GM12892 (cell line): ENCODE data around the gene MX2.
"Not testable (repeated sequence)": the region's sequence is repeated elsewhere in the genome, so short reads cannot be mapped to it uniquely, and the experiment has no call there.

Experiments used
- DNase-seq: peaks from one replicate; pipeline ENCODE4 v3.0.0; 2011; ENCODE audit not compliant: insufficient read length
- FAIRE-seq: peaks from 2 replicates; lab custom pipeline; 2011; peaks lifted over from hg19 to GRCh38; lab: Jason Lieb, UNC
- POLR2A ChIP-seq: IDR thresholded peaks from 2 replicates; pipeline ENCODE4 v1.6.1; 2011; ENCODE audit warnings: low read depth, low read length, control low read depth
- POLR2AphosphoS5 ChIP-seq: IDR thresholded peaks from 2 replicates; pipeline ENCODE4 v1.6.1; 2011; ENCODE audit warnings: low read depth, low read length, control low read depth
- TAF1 ChIP-seq: IDR thresholded peaks from 2 replicates; pipeline ENCODE4 v1.6.1; 2011; ENCODE audit warnings: low read depth, mild to moderate bottlenecking, control low read depth, low read length, borderline replicate concordance

Gene MX2

GRCh38 chr21:41399246-41399800 lies 37.5 kb downstream of the MX2 start:
- no peak for DNase-seq
- no peak for FAIRE-seq
- TF ChIP-seq TAF1 (no peak), POLR2AphosphoS5 (no peak), POLR2A (no peak)

- FAIRE-seq = no peak
- no peak for TF ChIP-seq TAF1
- no peak for TF ChIP-seq POLR2A
- no peak for TF ChIP-seq POLR2AphosphoS5
- DNase-seq = no peak
Measured at GRCh38 chr21:41402231-41402630, 40.4 kb downstream of the MX2 start.

DNA sequence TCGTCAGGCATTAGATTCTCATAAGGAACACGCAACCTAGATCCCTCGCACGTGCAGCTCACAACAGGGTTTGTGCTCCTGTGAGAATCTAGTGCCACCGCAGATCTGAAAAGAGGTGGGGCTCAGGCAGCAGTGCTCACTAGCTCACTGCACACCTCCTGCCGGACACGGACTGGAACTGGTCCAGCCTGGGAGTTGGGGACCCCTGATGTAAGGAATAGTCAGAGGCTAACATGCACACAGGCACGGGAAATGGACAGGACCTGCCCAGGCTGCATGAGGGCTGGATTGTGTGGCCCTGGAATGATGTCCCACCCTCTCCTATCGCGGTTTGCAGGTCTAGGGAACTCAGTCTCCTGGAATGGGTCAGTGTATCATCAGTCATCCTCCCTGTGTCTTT lies 41.0 kb downstream of the MX2 start:
- TF ChIP-seq TAF1 = no peak
- no peak; the same call in 1 of the 2 replicates for TF ChIP-seq POLR2AphosphoS5
- TF ChIP-seq POLR2A = no peak
- FAIRE-seq (no peak), DNase-seq (no peak)

GRCh38 chr21:41403331-41403730 lies 41.5 kb downstream of the MX2 start:
- no peak for DNase-seq
- no peak for FAIRE-seq
- TF ChIP-seq POLR2A (no peak), POLR2AphosphoS5 (no peak), TAF1 (no peak)

DNA sequence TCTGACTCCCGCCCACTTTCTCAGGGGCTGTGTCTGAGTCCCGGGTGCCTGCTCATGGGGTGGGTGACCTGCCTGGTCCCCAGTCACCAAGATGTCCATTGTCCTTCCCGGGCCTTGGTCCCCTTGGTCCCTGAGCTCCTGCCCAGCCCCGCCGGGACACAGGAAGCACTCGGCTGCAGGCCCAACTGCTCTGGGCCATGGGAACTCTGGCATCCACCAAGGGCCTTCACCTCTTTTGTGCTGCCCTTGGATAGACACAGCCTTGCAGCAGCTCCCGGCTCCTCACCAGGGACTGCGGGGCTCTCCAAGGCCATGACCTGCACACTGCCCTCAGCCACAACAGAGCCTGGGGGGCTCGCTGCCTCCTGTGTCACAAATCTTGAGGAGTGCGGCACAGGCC lies 42.1 kb downstream of the MX2 start:
- TF ChIP-seq POLR2AphosphoS5 (no peak), POLR2A (no peak), TAF1 (no peak)
- DNase-seq = no peak
- FAIRE-seq = no peak

GRCh38 chr21:41405321-41405720 lies 43.5 kb downstream of the MX2 start:
- no peak for TF ChIP-seq POLR2A
- TF ChIP-seq TAF1 = no peak
- TF ChIP-seq POLR2AphosphoS5 = no peak
- no peak for FAIRE-seq
- DNase-seq = no peak

GRCh38 chr21:41406340-41406739 lies 44.5 kb downstream of the MX2 start:
- no peak for DNase-seq
- no peak for TF ChIP-seq POLR2A
- TF ChIP-seq POLR2AphosphoS5 = no peak
- TF ChIP-seq TAF1 = no peak
- no peak for FAIRE-seq

GRCh38 chr21:41407541-41408460 lies 46.0 kb downstream of the MX2 start:
- no peak for DNase-seq
- no peak for FAIRE-seq
- TF ChIP-seq POLR2A (no peak), TAF1 (no peak), POLR2AphosphoS5 (no peak)

DNA sequence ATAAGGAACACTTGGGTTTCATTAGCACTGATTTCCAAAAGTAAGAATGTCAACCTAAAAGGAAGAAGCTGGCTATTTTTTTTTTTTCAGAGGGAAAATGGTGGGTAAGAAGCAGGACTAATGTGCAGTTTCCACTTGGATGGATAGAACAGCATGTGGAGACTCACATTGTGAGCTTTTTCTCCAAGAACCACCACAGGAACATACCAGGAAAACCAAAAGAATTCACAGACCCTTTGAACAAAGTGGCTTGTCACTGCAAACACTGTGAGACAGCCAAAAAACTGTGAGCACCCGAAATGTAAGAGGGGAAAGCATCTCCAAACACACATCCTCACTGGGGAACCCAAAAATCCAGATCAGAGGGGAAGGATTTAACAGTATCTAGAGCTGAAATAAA lies 48.5 kb downstream of the MX2 start:
- TF ChIP-seq POLR2AphosphoS5 = no peak
- no peak for TF ChIP-seq TAF1
- TF ChIP-seq POLR2A = no peak
- FAIRE-seq = no peak
- no peak for DNase-seq

DNA sequence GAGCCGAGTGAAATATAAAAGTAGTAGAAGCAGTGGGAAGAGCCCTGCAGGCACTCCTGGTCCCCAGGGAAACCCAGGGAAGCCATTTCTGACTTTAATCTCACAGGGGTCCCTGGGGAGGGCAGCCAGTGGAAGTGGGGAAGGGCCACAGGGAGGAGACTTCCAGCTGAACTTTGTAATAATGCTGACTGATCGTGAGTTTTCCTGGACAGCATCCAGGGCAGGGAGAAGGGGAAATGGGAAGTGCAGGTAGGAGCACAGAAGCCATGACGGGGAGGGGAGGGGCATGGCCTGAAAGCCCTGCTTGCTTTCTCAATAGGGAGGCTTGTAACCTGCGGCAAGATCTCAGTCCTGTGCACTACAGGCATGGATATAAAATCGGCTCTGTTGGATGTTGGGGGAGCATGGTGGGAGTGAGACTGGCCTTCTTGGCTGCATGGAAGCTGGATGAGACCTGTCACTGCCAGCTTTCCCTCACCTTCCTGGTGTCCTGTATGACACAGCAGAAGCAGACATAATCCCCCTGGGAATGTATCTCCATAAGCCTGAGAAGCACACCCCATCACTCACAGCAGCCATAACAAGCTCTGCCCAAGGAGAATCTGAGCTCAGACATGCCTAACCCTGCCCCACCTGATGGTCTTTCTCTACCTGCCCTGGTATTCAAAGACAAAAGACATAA lies 49.1 kb downstream of the MX2 start:
- peak; percentile 80 for FAIRE-seq
- no peak for DNase-seq
- TF ChIP-seq TAF1 = no peak
- TF ChIP-seq POLR2AphosphoS5 = 0 out of 2 replicates have a peak, but pooled peaks have one; percentile 22
- TF ChIP-seq POLR2A = no peak

DNA sequence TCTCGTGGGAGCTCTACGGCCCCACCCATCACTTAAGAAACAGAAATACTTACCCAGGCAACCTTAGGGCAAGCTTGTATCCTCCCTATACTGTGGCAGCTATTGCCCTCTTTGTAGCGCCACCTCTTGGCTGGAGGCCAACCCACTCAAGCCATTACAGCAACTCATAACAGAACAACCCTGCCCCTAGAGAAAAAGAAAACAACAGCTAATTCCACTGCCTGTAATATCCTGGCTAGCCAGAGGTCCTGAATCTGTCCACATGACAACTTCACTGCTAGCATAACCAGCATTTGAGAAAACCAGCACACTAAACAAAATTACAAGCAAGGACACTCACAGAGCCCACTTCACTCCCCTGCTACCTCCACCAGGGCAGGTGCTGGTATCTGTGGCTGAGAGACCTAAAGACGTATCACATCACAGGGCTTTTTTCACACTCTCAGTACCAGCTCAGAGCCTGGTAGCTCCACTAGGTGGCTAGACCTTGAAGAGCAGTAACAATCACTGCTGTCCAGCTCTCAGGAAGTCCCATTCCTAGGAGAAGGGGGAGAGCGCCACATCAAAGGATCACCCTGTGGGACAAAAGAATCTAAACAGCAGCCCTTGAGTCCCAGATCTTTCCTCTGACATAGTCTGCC lies 49.7 kb downstream of the MX2 start:
- no peak for FAIRE-seq
- no peak for DNase-seq

DNA sequence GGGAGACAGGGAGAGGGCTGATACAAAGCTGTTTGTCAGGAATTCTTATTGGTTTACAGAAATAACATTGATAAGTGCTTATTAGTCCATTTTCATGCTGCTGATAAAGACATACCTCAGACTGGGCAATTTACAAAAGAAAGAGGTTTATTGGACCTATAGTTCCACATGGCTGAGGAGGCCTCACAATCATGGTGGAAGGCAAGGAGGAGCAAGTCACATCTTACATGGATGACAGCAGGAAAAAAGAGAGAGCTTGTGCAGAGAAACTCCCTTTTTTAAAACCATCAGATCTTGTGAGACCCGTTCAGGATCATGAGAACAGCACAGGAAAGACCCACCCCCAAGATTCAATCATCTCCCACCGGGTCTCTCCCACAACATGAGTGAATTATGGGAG lies 55.7 kb downstream of the MX2 start:
- FAIRE-seq, DNase-seq: not testable (repeated sequence)

More for the DNA sequence above, 49.7 kb downstream of the MX2 start:
- TF ChIP-seq TAF1 (no peak), POLR2A (no peak), POLR2AphosphoS5 (no peak)
